ENCODE measurements around the gene BSG. TPM values are rescaled to one million over a fixed set of nuclear protein-coding genes. Genes with fewer than 3 reads are reported as not detected.

Gene BSG
- total RNA-seq, 1 donor = 191 TPM

- TF ChIP-seq CTCF (IDR thresholded peaks at IDR 0.05; ENCODE audit: insufficient read depth, low read depth, low read length) = no peak
- no peak overlapping the region for H3K4me3 ChIP-seq (ENCODE audit: low read depth, low read length)
- no peak for DNase-seq (ENCODE audit: low read depth)
These were observed 5.3 kb downstream of the BSG start for GRCh38 chr19:577439-578392.

GRCh38 chr19:579111-579841, 6.9 kb downstream of the BSG start:
- no peak for TF ChIP-seq CTCF (IDR thresholded peaks at IDR 0.05; ENCODE audit: insufficient read depth, low read depth, low read length)
- H3K4me3 ChIP-seq (ENCODE audit: low read depth, low read length) = no peak overlapping the region
- DNase-seq (ENCODE audit: low read depth) = no peak

- TF ChIP-seq CTCF (IDR thresholded peaks at IDR 0.05; ENCODE audit: insufficient read depth, low read depth, low read length) = no peak
- DNase-seq (ENCODE audit: low read depth) = no peak
- H3K4me3 ChIP-seq (ENCODE audit: low read depth, low read length) = no peak overlapping the region
These were observed 7.4 kb downstream of the BSG start for GRCh38 chr19:579842-580155.

- no peak for TF ChIP-seq CTCF (IDR thresholded peaks at IDR 0.05; ENCODE audit: insufficient read depth, low read depth, low read length)
- H3K4me3 ChIP-seq (ENCODE audit: low read depth, low read length) = no peak overlapping the region
- no peak for DNase-seq (ENCODE audit: low read depth)
These were observed 8.0 kb downstream of the BSG start for GRCh38 chr19:580274-580835.

- DNase-seq (ENCODE audit: low read depth) = no peak
- no peak for TF ChIP-seq CTCF (IDR thresholded peaks at IDR 0.05; ENCODE audit: insufficient read depth, low read depth, low read length)
- H3K4me3 ChIP-seq (ENCODE audit: low read depth, low read length) = no peak overlapping the region
These were observed 9.2 kb downstream of the BSG start for GRCh38 chr19:581399-582111.

- DNase-seq (ENCODE audit: low read depth) = peak; percentile 66
These were observed 10.3 kb downstream of the BSG start for GRCh38 chr19:582497-583197.

More at GRCh38 chr19:582497-583197, 10.3 kb downstream of the BSG start:
- no peak overlapping the region for H3K4me3 ChIP-seq (ENCODE audit: low read depth, low read length)
- no peak for TF ChIP-seq CTCF (IDR thresholded peaks at IDR 0.05; ENCODE audit: insufficient read depth, low read depth, low read length)
